IPS DF 4.7 (cell line): ENCODE data around the gene TTC16.
A peak's percentile ranks its signal among the peaks of the same experiment; 100 is the strongest.

ENCODE experiments used
- DNase-seq: peaks from one replicate; pipeline ENCODE4 v3.0.0-alpha.2; 2013; ENCODE audit warnings: low spot score; ENCODE audit errors: extremely low read depth

TTC16 gene

GRCh38 chr9:127717766-127718165 lies 1.9 kb downstream of the TTC16 start:
- DNase-seq, result no peak

GRCh38 chr9:127720031-127720864 lies 4.4 kb downstream of the TTC16 start:
- DNase-seq, result no peak

DNA sequence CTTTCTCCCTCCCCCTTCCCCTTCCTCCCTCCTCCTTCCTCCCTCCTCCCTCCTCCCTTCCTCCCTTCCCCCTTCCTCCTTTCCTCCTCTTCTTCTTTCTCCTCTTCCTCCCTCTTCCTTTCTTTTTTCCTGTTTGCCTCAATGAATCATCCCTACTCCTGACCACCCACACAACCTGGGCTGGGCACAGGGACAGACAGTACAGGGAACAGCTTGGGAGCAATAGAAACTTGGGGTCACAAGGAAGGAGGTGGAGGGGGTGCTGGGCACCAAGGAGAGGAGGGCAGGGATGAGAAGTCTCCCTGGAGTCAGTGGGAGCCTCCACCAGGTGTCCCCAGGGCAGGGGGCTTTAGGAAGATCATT lies 5.0 kb downstream of the TTC16 start:
- no peak for DNase-seq

GRCh38 chr9:127721391-127721821 lies 5.5 kb downstream of the TTC16 start:
- DNase-seq, result no peak

DNA sequence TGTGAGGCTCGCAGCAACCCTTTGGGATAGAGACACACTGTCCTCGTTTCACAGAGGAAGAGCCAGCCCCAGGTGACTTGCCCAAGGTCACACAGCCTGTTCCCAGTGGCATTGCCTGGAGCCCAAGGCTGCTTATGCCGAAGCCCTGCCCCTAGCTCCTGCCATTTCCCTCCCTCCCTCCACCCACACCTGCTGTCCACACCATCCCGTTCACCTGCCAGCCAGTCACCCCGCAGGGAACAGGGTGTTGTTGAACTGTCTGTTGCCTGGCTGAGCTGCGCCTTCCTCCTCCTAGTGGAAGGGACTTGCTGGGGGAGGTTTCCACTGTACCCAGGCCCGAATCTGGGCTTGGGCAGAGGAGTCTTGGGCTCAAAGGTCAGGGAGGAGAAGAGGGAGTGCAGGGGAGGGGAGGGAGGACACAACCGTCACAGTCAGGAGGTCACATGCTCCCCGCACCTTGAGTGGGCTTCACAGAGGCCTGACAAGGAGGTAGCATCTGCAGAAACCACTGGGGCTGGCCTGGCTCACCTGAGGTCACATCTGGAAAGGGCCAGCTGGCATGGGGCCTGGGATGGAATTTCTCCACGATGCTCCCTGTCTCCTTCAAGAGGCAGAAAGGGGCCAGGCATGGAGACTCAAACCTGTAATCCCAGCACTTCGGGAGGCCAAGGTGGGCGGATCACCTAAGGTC lies 6.3 kb downstream of the TTC16 start:
- no peak for DNase-seq

- DNase-seq, result no peak
Observed at GRCh38 chr9:127723013-127723412, 7.1 kb downstream of the TTC16 start.

DNA sequence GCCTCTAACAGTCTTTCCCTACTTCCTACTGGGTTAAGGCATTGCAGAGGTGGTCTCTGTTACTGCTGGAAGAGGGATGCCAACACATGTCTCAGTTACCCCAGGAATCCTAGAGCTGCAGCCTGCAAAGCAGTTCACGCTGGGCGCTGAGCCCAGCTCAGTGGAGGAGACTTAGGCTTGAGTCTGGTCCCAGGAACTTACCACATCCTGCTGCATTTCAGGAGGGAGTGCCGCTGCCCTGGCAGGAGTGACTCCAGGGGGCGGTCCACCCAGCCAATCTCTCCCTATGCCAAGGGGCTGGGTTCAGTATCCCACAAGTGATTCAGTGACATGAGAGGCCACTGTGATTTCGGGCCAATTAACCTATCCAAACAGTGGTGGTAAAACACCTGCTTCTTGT lies 7.6 kb downstream of the TTC16 start:
- DNase-seq, result no peak

- no peak for DNase-seq
Observed at GRCh38 chr9:127724012-127724411, 8.1 kb downstream of the TTC16 start.

GRCh38 chr9:127726871-127727270 lies 11.0 kb downstream of the TTC16 start:
- no peak for DNase-seq

- no peak for DNase-seq
Observed at GRCh38 chr9:127728808-127729207, 12.9 kb downstream of the TTC16 start.

DNA sequence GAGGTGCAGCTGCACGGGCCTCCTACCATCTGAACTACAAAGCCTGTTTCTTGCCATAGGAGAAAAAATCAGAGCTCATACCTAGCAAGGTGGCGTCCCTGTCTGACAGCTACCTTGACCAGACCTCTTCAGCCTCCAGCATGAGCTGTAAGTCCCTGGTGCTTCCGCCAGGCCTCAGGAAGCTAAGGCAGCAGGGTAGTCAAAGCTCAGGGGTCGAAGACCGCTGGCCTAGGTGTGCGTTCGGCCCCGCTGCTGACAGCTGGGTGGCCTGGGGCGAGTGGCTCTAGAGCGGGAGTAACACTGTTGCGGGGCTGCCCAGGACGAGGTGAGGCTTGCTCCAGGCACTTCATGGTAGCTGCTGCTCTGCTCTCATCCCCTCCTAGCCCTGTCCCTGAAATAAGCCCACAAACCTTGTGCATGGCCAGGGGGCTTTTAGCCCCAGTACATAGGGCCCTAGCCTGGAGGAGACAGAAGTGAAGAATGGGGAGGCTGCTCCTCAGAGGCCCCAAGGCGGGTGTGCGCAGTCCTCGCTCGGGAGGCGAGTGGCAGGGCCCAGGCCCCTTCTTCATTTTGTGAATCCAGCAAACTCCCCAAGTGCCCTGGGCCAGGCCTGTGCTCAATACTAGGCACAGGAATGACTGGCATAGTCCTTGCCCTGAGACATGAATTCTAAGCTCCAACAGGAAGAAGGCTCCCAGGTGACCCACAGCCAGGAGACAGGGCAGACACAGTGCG lies 13.8 kb downstream of the TTC16 start:
- DNase-seq, result no peak

DNA sequence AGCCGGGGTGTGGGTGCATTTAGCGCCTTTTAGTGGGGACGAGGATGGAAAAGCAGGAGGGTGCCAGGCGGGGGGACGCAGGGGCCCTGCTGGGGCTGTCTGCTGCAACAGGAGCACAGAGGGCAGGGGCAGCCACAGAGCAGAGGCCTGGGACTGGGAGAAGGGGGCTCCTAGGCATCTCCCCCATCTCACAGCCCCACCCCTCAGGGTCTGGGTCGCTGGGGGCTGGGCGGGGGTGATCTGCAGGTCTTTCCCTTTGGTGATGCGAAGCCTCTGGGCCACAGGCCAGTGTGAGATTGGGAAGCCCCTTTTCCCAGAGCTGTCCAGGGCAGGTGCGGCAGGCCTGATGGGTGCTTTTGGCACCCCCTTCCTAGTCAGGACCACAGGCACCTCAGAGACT lies 14.4 kb downstream of the TTC16 start:
- no peak for DNase-seq

GRCh38 chr9:127730799-127731410 lies 15.0 kb downstream of the TTC16 start:
- DNase-seq, result no peak

GRCh38 chr9:127731938-127732337 lies 16.1 kb downstream of the TTC16 start:
- no peak for DNase-seq

- no peak for DNase-seq
Observed at GRCh38 chr9:127732444-127732843, 16.6 kb downstream of the TTC16 start.

DNA sequence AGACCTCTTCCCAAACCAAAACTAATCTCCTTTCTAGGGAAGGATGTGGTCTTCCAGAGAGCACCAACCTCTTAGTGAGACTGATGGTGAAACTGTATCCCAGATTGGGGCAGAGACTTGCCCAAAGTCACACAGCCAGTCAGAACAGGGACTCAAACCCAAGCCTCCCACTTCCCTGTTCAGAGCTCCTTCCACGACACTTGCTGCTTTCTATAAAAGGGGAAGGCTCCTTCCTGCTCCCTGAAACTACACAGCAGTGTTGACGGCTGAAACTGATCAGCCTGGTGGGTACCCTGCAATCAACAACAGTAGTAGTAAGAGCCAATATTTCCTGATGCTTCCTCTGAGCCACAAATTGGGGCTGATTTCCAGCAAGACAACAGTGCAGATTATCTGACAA lies 17.7 kb downstream of the TTC16 start:
- DNase-seq, result no peak

DNA sequence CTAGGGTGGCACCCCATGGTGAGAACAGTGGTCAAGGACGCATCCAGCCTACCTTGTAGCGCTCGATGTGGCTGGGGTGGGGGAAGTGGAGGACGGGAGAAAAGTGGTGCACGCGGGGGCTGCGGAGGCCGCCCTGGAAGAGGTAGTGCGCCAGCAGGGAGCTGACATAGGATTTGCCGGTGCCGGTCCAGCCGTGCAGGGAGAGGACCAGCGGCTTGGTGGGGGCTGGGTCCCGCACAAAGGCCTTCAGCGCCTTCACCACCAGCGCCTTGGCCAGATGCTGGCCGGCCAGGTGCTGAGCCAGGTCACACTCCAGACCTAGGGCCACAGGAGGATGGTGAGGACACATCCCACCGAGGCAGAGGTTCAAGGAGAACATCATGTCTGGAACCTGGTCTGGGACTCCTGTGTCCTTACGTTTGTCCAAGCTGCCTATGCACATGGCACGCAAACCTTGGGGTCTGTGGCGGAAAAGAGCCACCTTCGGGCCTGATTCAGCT lies 18.4 kb downstream of the TTC16 start:
- DNase-seq, result no peak

GRCh38 chr9:127734747-127735529 lies 19.1 kb downstream of the TTC16 start, which contains the start of gene TOR2A:
Gene TOR2A (minus strand): TSS chr9:127735294. CDS start chr9:127735270, 24 bp downstream.
- peak; percentile 89 for DNase-seq

DNA sequence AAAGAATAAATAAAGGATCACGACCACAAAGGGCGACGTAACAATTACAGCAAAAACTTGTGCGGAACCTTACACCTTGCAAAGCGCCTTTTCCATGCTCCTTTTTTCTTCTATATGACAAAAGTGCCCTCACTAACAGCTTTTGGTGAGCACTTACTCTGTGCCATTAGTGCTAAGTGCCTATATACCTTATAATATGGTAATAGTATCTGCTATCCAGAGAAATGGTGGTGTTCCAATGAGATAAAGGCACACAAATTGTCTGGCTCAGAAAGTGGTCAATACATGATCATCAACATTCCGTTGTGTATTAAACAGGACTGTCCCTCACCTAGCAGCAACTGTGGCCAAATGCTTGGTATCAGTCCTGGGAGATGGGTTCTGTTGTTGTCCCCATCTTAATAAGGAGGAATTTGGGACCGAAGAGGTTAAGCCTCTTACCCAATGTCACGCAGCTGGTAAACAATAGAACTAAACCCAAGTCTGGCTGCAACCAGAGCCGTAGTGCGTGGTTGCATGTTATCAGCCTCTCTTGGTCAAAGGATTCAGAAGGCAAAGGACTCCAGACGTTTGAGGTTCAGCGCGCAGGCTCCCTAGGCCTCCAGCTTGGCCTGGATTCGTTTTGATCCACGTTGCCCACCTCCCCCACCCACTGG lies 19.8 kb downstream of the TTC16 start:
- DNase-seq, result no peak

- no peak for DNase-seq
Observed at GRCh38 chr9:127738666-127739065, 22.8 kb downstream of the TTC16 start.
